OCI-LY1 (cell line): ENCODE results near the gene PLD1.

ENCODE experiments used
- H2AFZ ChIP-seq: fragments of 200-600 bp; sonication (generic), shearing (Covaris generic); 2 replicates; pipeline ENCODE4 v1.6.0; 2014; ENCODE audit warnings: antibody characterized with exemption, mild to moderate bottlenecking, low read length
- H3F3A ChIP-seq: fragments of 200-600 bp; sonication (generic), shearing (Covaris generic); 2 replicates; pipeline ENCODE4 v1.6.0; 2014; ENCODE audit warnings: mild to moderate bottlenecking, antibody characterized with exemption, low read length, moderate library complexity; ENCODE audit not compliant: insufficient read depth
- H3K27ac ChIP-seq: fragments of 200-600 bp; sonication (generic); 2 replicates; pipeline ENCODE4 v1.5.1; 2014; ENCODE audit warnings: low read length, mixed run types, mild to moderate bottlenecking, low read depth; ENCODE audit not compliant: poor library complexity, severe bottlenecking
- H3K27me3 ChIP-seq: fragments of 200-600 bp; sonication (generic); 2 replicates; pipeline ENCODE4 v1.6.0; 2014; ENCODE audit warnings: antibody characterized with exemption, mild to moderate bottlenecking, low read length, moderate library complexity; ENCODE audit not compliant: insufficient read depth
- H3K36me3 ChIP-seq: fragments of 200-600 bp; sonication (generic); 2 replicates; pipeline ENCODE4 v1.6.1; 2014; ENCODE audit warnings: mild to moderate bottlenecking, antibody characterized with exemption, low read length, moderate library complexity, mixed read lengths; ENCODE audit not compliant: insufficient read depth
- H3K4me1 ChIP-seq: fragments of 200-600 bp; sonication (generic); 2 replicates; pipeline ENCODE4 v1.5.1; 2014; ENCODE audit warnings: mild to moderate bottlenecking, low read length, moderate library complexity; ENCODE audit not compliant: insufficient read depth, severe bottlenecking
- H3K4me2 ChIP-seq: fragments of 200-600 bp; sonication (generic), shearing (Covaris generic); 2 replicates; pipeline ENCODE4 v1.6.1; 2014; ENCODE audit warnings: low read length
- H3K4me3 ChIP-seq: fragments of 200-600 bp; sonication (generic); 2 replicates; pipeline ENCODE4 v1.5.1; 2014; ENCODE audit warnings: low read length, low read depth, mild to moderate bottlenecking, mixed read lengths; ENCODE audit not compliant: poor library complexity, severe bottlenecking
- H3K79me2 ChIP-seq: fragments of 200-600 bp; shearing (Covaris generic); 2 replicates; pipeline ENCODE4 v1.6.1; 2016; ENCODE audit warnings: mixed run types, low read length, mixed read lengths; ENCODE audit not compliant: insufficient read depth
- H3K9ac ChIP-seq: fragments of 200-600 bp; sonication (generic), shearing (Covaris generic); 2 replicates; pipeline ENCODE4 v1.6.1; 2014; ENCODE audit warnings: mild to moderate bottlenecking, low read length, mixed read lengths
- H3K9me2 ChIP-seq: fragments of 200-600 bp; sonication (generic), shearing (Covaris generic); 2 replicates; pipeline ENCODE4 v1.6.1; 2014; ENCODE audit warnings: low read depth, mild to moderate bottlenecking, low read length, mixed read lengths
- H3K9me3 ChIP-seq: fragments of 200-600 bp; shearing (Covaris generic); 2 replicates; pipeline ENCODE4 v1.6.1; 2014; ENCODE audit warnings: low read length, mixed read lengths
- H4K20me1 ChIP-seq: fragments of 200-600 bp; sonication (generic), shearing (Covaris generic); 2 replicates; pipeline ENCODE4 v1.6.0; 2016; ENCODE audit warnings: mild to moderate bottlenecking, low read length; ENCODE audit not compliant: insufficient read depth
- EZH2 ChIP-seq: fragments of 200-600 bp; sonication (generic), shearing (Covaris generic); IDR thresholded peaks from 2 replicates; pipeline ENCODE4 v1.8.0; 2017; ENCODE audit warnings: borderline replicate concordance, mixed run types, mild to moderate bottlenecking, antibody characterized with exemption, low read length, moderate library complexity, mixed read lengths
- TF ChIP-seq, protein P1 (sequence below): fragments of 200-600 bp; sonication (generic), shearing (Covaris generic); IDR thresholded peaks from 2 replicates; pipeline ENCODE4 v1.5.1; 2017; ENCODE audit warnings: mild to moderate bottlenecking, antibody characterized with exemption, low read length, moderate library complexity, mixed read lengths

Gene PLD1

DNA sequence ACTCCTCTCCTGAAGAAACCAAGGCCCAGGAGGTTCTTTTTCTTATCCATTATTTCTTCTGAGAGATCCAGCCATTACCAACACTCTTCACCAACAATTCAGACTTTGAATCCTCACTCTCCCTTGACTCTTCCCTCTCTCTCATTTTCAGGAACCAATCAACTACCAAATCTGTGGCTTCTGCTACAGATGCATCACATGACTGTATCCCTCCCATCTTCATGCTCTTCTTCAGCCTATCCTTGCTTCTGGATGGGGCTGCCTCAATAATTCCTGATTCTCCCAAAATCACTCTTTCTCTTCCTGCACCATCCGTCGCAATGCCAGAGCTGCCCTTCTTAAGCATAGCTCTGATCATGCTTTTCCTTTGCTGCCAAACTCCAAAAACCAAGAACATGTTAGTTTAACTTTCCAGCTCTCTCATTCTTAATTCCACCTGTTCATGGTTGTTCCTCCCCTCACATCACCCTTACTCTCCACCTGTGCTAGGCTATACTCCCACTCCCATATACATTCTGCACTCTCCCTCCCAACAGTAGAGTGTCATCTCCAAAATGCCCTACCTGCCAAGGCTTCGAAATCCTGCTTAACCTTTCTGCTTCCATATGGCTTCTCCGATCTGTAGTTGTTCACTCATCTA lies 13.5 kb downstream of the PLD1 start:
- no peaks in the 10 kb centered on the region for H3K4me1 ChIP-seq

DNA sequence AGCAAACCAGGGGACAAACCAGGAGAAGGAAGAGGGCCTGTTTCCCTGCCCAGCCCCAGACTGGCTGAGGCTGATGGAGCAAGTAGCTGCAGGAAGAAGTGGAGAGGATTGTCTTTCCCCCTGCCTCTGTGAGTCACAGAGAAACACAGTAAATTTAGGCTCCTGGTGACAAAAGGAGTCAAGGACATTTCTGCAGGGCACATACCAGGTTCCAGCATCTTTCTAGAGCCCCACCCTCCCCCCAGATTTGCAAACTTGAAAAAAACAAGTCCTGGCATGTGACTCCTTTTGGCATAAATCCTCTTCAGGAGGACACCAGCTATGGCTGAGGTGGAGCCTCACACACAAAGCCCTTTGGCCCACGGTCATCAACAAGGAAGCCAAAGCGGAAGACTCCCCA lies 17.8 kb downstream of the PLD1 start:
- no peak overlapping the region for H2AFZ ChIP-seq
- no peaks in the 10 kb centered on the region for H3K79me2 ChIP-seq
- no peaks in the 10 kb centered on the region for H3K9me2 ChIP-seq
- no peak overlapping the region for H3K4me3 ChIP-seq
- no peaks in the 10 kb centered on the region for H3K36me3 ChIP-seq
- H3K4me2 ChIP-seq = no peak overlapping the region
- H3K4me1 ChIP-seq = no peaks in the 10 kb centered on the region
- TF ChIP-seq, protein P1, sequence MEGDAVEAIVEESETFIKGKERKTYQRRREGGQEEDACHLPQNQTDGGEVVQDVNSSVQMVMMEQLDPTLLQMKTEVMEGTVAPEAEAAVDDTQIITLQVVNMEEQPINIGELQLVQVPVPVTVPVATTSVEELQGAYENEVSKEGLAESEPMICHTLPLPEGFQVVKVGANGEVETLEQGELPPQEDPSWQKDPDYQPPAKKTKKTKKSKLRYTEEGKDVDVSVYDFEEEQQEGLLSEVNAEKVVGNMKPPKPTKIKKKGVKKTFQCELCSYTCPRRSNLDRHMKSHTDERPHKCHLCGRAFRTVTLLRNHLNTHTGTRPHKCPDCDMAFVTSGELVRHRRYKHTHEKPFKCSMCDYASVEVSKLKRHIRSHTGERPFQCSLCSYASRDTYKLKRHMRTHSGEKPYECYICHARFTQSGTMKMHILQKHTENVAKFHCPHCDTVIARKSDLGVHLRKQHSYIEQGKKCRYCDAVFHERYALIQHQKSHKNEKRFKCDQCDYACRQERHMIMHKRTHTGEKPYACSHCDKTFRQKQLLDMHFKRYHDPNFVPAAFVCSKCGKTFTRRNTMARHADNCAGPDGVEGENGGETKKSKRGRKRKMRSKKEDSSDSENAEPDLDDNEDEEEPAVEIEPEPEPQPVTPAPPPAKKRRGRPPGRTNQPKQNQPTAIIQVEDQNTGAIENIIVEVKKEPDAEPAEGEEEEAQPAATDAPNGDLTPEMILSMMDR = no peak
- TF ChIP-seq EZH2 = no peak
- H4K20me1 ChIP-seq = no peaks in the 10 kb centered on the region
- H3K27me3 ChIP-seq = 0 out of 2 replicates have a peak, but pooled peaks cover 3% of the 10 kb centered on the region
- H3F3A ChIP-seq = no peaks in the 10 kb centered on the region
- no peak overlapping the region for H3K9ac ChIP-seq
- no peaks in the 10 kb centered on the region for H3K9me3 ChIP-seq
- H3K27ac ChIP-seq = no peak overlapping the region

More for the DNA sequence above, 13.5 kb downstream of the PLD1 start:
- H3K9me3 ChIP-seq = no peaks in the 10 kb centered on the region
- no peaks in the 10 kb centered on the region for H3K27me3 ChIP-seq
- no peak overlapping the region for H3K4me2 ChIP-seq
- no peak overlapping the region for H2AFZ ChIP-seq
- H3K4me3 ChIP-seq = no peak overlapping the region
- no peaks in the 10 kb centered on the region for H3F3A ChIP-seq
- no peak overlapping the region for H3K9ac ChIP-seq
- H3K27ac ChIP-seq = no peak overlapping the region
- no peaks in the 10 kb centered on the region for H4K20me1 ChIP-seq
- no peaks in the 10 kb centered on the region for H3K36me3 ChIP-seq
- H3K79me2 ChIP-seq = no peaks in the 10 kb centered on the region
- no peaks in the 10 kb centered on the region for H3K9me2 ChIP-seq
- TF ChIP-seq, protein P1 = no peak
- no peak for TF ChIP-seq EZH2

DNA sequence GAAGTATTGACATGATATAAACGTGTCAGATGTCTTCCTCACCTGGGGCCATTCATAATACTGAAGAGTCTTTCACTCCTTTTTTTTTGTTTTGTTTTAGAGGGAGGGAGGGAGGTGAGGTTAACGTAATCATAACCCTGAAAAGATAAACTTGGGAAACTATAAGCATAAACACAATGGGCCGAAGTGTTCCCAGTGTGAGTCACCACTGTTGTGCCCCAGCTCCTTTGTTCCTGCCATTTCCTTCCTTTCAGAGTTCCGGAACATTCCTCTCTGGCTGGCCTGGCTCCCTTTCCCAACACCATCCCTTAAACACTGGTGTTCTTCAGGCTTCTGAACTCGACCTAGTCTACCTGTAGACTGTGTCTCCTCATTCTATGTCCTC lies 18.6 kb downstream of the PLD1 start:
- Histone ChIP-seq H2AFZ (no peak overlapping the region), H3K4me2 (no peak overlapping the region), H4K20me1 (no peaks in the 10 kb centered on the region), H3K79me2 (no peaks in the 10 kb centered on the region), H3K4me3 (no peak overlapping the region), H3K9me2 (no peaks in the 10 kb centered on the region), H3K36me3 (no peaks in the 10 kb centered on the region), H3K27ac (no peak overlapping the region), H3F3A (no peaks in the 10 kb centered on the region), H3K4me1 (no peaks in the 10 kb centered on the region), H3K9me3 (no peaks in the 10 kb centered on the region), H3K27me3 (0 out of 2 replicates have a peak, but pooled peaks cover 3% of the 10 kb centered on the region), H3K9ac (no peak overlapping the region)
- TF ChIP-seq EZH2 = no peak
- TF ChIP-seq, protein P1 = no peak
